HUES64 (cell line): ENCODE data around the gene ROGDI.

Experiments
- H3K27ac ChIP-seq: 2 replicates; pipeline ENCODE4 v1.7.0; 2013; ENCODE audit warnings: low read depth, low read length, inconsistent platforms
- H3K27me3 ChIP-seq: 2 replicates; pipeline ENCODE4 v1.6.1; 2013; ENCODE audit warnings: mild to moderate bottlenecking, low read length; ENCODE audit not compliant: insufficient read depth
- H3K36me3 ChIP-seq: 2 replicates; pipeline ENCODE4 v1.6.1; 2013; ENCODE audit warnings: mild to moderate bottlenecking, low read length; ENCODE audit not compliant: insufficient read depth
- H3K4me1 ChIP-seq: 2 replicates; pipeline ENCODE4 v1.6.1; 2013; ENCODE audit warnings: mild to moderate bottlenecking, low read length, moderate library complexity; ENCODE audit not compliant: insufficient read depth
- H3K4me3 ChIP-seq: 2 replicates; pipeline ENCODE4 v1.5.1; 2013; ENCODE audit warnings: mild to moderate bottlenecking, low read length, moderate library complexity
- H3K9ac ChIP-seq: 2 replicates; pipeline ENCODE4 v1.6.1; 2013; ENCODE audit warnings: mild to moderate bottlenecking, low read depth, low read length
- H3K9me3 ChIP-seq: 2 replicates; pipeline ENCODE4 v1.6.1; 2013; ENCODE audit warnings: low read depth, low read length; ENCODE audit not compliant: insufficient read depth
- WGBS: fragments of 150-250, 120-280 bp; methylation state at CpG from one replicate; pipeline ENCODE4 v1.1.7; 2013; ENCODE audit warnings: missing lambda C conversion rate; 5-methylcytosine and 5-hydroxymethylcytosine counted together

Gene ROGDI

DNA sequence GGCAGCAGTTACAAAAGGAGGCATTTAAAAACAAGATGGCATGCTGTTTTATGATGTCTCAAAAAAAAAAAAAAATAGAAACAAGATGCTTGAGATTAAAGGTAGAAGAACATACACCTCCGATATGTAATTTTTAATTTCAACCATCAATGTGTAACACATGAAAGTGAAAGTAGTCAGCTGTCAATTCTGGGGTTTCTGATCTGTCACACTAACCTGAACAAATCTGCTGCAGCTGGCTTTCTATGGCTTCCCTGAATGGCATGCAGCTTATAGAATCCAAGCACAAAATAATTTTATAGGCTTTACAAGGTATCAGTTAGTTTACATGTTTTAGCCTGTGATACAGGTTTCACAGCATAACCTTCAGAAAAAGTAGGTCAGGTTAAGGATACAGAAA is 31.2 kb upstream of the ROGDI start:
- Histone ChIP-seq H3K36me3 (peaks cover 91% of the 10 kb centered on the region), H3K4me3 (no peak overlapping the region), H3K27ac (no peak overlapping the region), H3K9ac (no peak overlapping the region), H3K27me3 (no peaks in the 10 kb centered on the region), H3K9me3 (no peaks in the 10 kb centered on the region), H3K4me1 (no peaks in the 10 kb centered on the region)
- 100% methylated on average over 1 of the region's 1 CpG for WGBS

- Histone ChIP-seq H3K9ac (no peak overlapping the region), H3K36me3 (peaks cover 89% of the 10 kb centered on the region), H3K27ac (no peak overlapping the region), H3K9me3 (no peaks in the 10 kb centered on the region), H3K4me1 (no peaks in the 10 kb centered on the region), H3K27me3 (no peaks in the 10 kb centered on the region), H3K4me3 (no peak overlapping the region)
- 98% methylated on average over 6 of the region's 6 CpGs for WGBS
These were observed 30.4 kb upstream of the ROGDI start for GRCh38 chr16:4832698-4833343.

- H3K27ac ChIP-seq = no peak overlapping the region
- H3K4me3 ChIP-seq = no peak overlapping the region
- H3K9ac ChIP-seq = no peak overlapping the region
- no peaks in the 10 kb centered on the region for H3K27me3 ChIP-seq
- H3K9me3 ChIP-seq = no peaks in the 10 kb centered on the region
- H3K36me3 ChIP-seq = peaks cover 89% of the 10 kb centered on the region
- H3K4me1 ChIP-seq = no peaks in the 10 kb centered on the region
- 98% methylated on average over 8 of the region's 8 CpGs for WGBS
These were observed 29.2 kb upstream of the ROGDI start for GRCh38 chr16:4831616-4832015.

DNA sequence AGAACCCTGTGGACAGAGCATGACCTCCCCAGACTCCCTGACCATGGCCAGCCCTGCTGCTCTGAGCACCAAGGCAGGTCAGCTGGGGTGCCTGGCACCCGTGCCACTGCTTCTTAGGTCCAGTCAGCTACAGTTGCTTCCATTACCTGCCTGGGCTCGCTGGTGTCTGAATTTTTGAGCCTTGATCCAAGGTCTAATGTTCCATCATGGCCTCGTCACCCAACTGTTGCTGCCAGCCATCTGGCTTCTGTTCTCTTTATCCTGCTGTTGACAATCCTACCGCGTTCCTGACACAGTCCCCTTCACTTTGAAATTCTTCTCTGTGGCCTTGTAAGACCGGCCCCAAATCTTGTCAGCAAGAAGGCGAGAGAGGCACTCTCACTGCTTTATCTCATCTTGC is 28.0 kb upstream of the ROGDI start:
- H3K9ac ChIP-seq = no peak overlapping the region
- WGBS = 97% methylated on average over 7 of the region's 7 CpGs
- H3K27ac ChIP-seq = no peak overlapping the region
- H3K36me3 ChIP-seq = peaks cover 88% of the 10 kb centered on the region
- no peaks in the 10 kb centered on the region for H3K27me3 ChIP-seq
- H3K4me3 ChIP-seq = no peak overlapping the region
- H3K9me3 ChIP-seq = no peaks in the 10 kb centered on the region
- H3K4me1 ChIP-seq = no peaks in the 10 kb centered on the region

GRCh38 chr16:4828567-4829321 is 26.3 kb upstream of the ROGDI start:
- H3K27me3 ChIP-seq = no peaks in the 10 kb centered on the region
- WGBS = 94% methylated on average over 11 of the region's 11 CpGs
- H3K4me1 ChIP-seq = no peaks in the 10 kb centered on the region
- no peak overlapping the region for H3K9ac ChIP-seq
- no peak overlapping the region for H3K4me3 ChIP-seq
- H3K27ac ChIP-seq = no peak overlapping the region
- peaks cover 90% of the 10 kb centered on the region for H3K36me3 ChIP-seq
- H3K9me3 ChIP-seq = no peaks in the 10 kb centered on the region

GRCh38 chr16:4826980-4827379 is 24.5 kb upstream of the ROGDI start:
- H3K4me3 ChIP-seq = no peak overlapping the region
- H3K9ac ChIP-seq = no peak overlapping the region
- H3K9me3 ChIP-seq = no peaks in the 10 kb centered on the region
- H3K27me3 ChIP-seq = no peaks in the 10 kb centered on the region
- peaks cover 89% of the 10 kb centered on the region for H3K36me3 ChIP-seq
- H3K4me1 ChIP-seq = no peaks in the 10 kb centered on the region
- 97% methylated on average over 10 of the region's 10 CpGs for WGBS
- no peak overlapping the region for H3K27ac ChIP-seq

GRCh38 chr16:4826526-4826925 is 24.1 kb upstream of the ROGDI start:
- Histone ChIP-seq H3K36me3 (peaks cover 89% of the 10 kb centered on the region), H3K9me3 (no peaks in the 10 kb centered on the region), H3K4me1 (no peaks in the 10 kb centered on the region), H3K4me3 (no peak overlapping the region), H3K27me3 (no peaks in the 10 kb centered on the region), H3K27ac (no peak overlapping the region), H3K9ac (no peak overlapping the region)
- WGBS = 94% methylated on average over 4 of the region's 4 CpGs

GRCh38 chr16:4825196-4825595 is 22.8 kb upstream of the ROGDI start:
- no peak overlapping the region for H3K27ac ChIP-seq
- no peak overlapping the region for H3K4me3 ChIP-seq
- no peaks in the 10 kb centered on the region for H3K27me3 ChIP-seq
- peaks cover 89% of the 10 kb centered on the region for H3K36me3 ChIP-seq
- H3K9ac ChIP-seq = no peak overlapping the region
- no peaks in the 10 kb centered on the region for H3K9me3 ChIP-seq
- WGBS = 94% methylated on average over 8 of the region's 8 CpGs
- H3K4me1 ChIP-seq = no peaks in the 10 kb centered on the region

- Histone ChIP-seq H3K4me3 (no peak overlapping the region), H3K27ac (no peak overlapping the region), H3K36me3 (peaks cover 88% of the 10 kb centered on the region), H3K9ac (no peak overlapping the region), H3K27me3 (no peaks in the 10 kb centered on the region), H3K9me3 (no peaks in the 10 kb centered on the region), H3K4me1 (no peaks in the 10 kb centered on the region)
- 94% methylated on average over 6 of the region's 6 CpGs for WGBS
These were observed 18.2 kb upstream of the ROGDI start for GRCh38 chr16:4820652-4821051.

- Histone ChIP-seq H3K9me3 (no peaks in the 10 kb centered on the region), H3K9ac (no peak overlapping the region), H3K27ac (no peak overlapping the region), H3K36me3 (peaks cover 84% of the 10 kb centered on the region), H3K4me1 (no peaks in the 10 kb centered on the region), H3K4me3 (no peak overlapping the region), H3K27me3 (no peaks in the 10 kb centered on the region)
- WGBS = 94% methylated on average over 16 of the region's 16 CpGs
These were observed 12.2 kb upstream of the ROGDI start for GRCh38 chr16:4814542-4815173.

DNA sequence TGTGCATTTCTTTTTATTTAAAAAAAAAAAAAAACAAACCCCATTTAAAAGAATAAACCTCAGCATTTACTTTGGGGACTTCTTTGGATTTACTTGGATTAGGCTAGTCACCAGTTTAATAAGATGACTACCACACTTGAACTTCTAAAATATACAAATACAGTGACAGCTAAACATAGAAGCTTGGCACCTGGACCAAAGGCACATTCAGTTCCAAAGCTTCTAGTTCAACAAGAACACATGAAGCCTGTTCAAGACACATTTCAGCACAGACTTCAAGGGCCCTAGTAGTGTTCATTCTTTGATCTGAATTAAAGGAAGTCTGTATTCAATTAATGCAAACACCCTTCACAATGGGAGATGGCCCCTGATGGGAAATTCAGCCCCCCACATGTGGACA is 11.6 kb upstream of the ROGDI start:
- Histone ChIP-seq H3K36me3 (peaks cover 82% of the 10 kb centered on the region), H3K9ac (no peak overlapping the region), H3K4me3 (no peak overlapping the region)

More for the DNA sequence above, 11.6 kb upstream of the ROGDI start:
- Histone ChIP-seq H3K27ac (no peak overlapping the region), H3K4me1 (no peaks in the 10 kb centered on the region), H3K27me3 (no peaks in the 10 kb centered on the region), H3K9me3 (no peaks in the 10 kb centered on the region)
